NCI-H748 (cell line): ENCODE results near the gene ARHGEF1.
"Not testable (repeated sequence)": the region's sequence is repeated elsewhere in the genome, so short reads cannot be mapped to it uniquely, and the experiment has no call there.

Experiments
- DNase-seq: peaks from one replicate; lab custom pipeline; 2025; ENCODE audit not compliant: unreplicated experiment; lab: John Stamatoyannopoulos, UW

ARHGEF1 gene

DNA sequence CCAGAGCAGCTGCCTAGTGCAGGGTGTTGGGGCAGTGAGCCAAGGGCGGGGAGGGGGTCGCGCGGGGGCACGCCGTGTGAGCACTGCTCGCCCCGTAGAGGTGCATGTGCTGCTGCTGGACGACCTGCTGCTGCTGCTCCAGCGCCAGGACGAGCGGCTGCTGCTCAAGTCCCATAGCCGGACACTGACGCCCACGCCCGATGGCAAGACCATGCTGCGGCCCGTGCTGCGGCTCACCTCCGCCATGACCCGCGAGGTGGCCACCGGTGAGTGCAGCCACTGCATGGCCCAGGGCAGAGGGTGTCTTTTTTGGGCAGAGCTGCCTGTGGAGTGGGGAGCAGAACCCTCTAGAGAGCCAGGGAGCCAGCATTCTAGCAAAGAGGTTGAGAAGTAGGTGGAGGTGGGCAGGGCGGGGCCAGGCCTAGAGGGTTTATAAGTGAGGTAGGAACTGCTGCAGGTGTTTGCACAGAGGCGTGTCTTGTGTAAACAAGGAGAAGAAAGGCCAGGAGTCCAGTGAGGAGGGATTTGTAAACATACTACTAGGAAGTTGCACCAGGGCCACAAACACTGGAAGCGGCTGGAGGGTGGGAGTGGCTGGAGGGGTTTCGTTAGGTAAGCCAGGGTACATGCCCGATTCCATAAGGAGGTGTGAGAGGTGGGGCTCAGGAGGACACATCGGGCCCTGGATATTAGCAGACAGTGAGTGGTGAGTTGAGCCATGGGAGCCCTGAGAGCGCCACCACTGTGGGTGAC is 21.3 kb downstream of the ARHGEF1 start:
- DNase-seq: peak; percentile 100

DNA sequence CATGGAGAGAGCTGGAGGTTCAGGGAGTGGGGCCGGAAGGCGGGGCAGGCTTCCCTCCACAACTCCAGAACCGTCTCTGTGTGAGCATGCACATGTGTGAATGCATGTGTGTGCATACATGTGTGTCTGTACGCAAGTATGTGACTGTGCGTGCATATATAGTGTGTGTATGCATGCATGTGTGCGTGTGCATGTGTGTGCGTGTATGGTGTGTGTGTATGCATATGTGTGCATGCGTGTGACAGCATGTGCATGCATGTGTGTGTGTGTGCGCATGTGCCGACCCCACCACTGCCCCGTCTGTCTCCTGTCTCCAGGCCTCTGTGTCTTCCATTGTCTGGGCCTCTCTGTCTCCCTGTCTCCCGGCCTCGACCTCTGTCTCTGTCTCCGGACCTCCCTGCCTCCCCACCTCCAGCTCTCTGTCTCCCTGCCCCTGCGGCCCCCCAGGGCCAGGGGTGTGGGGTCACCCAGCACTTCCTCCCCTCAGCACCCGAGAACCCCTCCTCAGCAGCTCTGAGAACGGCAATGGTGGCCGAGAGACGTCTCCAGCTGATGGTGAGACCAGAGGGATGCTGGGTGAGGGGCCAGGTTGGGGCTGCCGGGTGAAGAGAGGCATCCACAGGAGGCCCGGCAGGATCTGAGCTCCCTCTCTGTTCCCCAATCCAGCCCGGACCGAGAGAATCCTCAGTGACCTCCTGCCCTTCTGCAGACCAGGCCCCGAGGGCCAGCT is 22.5 kb downstream of the ARHGEF1 start:
- DNase-seq: no peak

DNA sequence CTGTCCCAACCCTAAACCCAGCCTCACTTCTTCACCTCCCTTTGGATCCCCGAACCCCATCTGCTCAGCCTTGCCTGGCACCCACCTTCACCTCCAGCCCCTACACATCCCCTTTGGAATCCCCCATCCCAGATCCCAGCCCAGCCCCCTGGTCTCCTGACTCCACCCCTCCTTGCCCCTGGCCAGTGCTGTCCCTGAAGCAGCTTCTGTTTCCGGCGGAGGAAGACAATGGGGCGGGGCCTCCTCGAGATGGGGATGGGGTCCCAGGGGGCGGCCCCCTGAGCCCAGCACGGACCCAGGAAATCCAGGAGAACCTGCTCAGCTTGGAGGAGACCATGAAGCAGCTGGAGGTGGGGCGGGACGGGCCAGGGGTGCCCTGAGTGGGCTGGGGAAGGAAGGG is 23.3 kb downstream of the ARHGEF1 start:
- DNase-seq: no peak

DNA sequence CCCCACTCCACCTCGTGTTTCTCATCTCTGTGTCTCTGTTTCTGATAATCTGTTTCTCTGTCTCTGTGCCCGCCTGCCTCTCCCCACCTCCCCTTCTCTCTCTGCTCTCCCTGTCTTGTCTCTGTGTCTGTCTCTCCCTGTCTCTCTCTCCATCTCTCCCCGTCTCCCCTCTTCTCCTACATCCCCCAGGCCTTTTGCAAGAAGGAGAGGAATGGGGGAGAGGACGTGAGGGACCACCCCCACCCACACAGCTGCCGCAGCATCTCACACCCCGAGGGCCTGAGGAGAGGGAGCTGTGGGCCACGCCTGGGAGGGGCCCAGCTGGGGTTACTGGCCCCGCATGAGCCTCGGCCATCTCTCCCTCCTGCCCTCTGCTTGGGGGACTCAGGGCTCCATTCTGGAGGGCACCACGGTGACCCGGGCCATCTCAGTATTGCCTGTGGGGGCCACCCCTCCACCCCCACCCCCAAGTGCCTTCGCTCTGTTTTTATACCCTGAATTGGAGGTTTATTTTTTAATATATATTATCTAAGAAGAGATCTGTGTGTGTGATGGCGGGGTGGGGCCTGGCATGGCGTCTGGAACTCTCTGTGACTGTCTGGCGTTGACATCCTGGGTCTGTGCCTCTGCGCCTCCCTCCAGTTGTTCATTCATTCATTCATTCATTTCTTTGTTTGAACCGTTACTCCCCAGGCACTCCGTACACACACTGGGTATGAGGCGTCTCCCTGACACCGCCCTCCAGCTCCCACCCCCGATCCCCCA is 24.1 kb downstream of the ARHGEF1 start:
- DNase-seq: no peak

DNA sequence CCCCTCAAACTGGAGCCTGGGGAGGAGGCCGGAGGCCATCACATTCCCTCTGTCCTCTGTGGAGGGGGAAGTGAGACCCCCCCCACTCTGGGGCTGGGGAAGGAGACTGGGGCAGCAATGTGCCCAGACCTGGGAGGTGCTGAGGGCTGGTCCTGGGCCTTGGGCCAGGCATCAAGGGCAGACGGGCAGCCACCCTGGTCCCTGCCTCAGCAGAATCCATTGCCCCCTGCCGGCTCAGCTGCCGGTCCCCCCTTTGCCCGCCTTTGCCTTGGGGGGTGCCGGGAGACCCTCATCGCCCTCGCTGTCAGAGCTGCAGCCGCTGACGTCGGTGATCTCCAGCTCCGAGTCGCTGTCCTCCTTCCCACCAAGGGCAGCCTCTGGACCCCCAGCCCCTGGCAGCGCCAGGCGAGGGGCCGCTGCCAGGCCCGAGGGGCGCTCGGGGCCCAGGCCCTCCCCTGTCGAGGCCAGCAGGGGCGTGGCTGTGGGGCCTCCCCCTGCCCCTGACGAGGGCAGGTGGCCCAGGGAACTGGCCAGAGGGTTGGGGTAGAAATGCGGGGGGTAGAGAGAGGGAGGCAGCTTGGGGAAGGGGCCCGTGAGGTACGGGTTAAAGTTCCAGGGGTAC is 25.1 kb downstream of the ARHGEF1 start:
- no peak for DNase-seq

DNA sequence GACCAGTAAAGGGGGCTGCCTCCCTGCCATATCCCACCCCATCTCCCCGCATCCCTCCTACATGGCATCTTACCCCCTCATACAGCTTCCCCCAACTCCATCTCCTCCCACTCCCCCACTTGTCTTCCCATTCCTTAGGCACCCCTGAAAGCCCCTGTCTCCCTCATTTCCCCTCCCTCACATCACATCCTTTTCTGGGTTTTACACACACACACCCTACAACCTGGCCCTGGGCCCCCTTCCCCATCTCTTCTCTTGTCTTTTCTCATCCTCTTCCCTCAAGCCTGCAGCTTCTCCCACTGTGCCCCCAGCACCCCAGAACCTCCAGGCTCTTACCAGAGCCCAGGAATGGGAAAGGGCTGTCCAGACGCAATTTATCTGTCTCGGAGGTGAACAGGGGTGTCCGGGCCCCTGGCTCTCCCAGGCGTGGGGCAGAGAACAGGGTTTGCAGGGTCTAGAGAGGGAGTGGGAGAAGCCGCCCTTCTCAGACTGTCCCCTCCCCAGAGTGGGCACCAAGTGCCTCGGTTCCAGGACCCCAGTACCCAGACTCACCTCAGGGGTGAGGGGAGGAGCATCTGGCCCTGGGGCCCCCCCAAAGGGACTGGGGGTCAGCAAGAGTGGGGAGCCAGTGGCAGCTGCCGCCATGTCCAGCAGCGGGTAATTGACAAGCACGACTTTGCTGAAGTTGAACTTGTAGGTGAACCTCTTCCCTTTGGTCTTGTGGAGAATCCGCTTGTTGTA is 25.9 kb downstream of the ARHGEF1 start:
- no peak for DNase-seq

DNA sequence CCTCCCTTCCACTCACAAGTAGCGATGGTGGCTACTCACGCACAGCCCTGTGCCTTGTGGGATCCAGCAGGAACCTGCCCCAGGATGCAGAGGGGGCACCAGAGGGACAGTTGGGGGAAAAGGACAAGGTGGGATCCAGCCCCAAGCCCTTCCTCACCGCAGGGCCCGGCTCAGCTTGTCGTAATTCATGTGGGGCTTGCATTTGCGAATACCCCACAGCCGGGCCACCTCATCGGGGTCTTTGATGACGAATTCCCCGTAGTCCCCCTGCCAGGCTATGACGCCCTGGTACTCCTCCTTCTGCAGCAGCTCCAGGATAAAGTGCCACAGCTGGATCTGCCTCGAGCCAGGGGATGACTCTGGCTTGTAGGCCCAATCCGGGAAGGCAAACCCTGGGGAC is 26.7 kb downstream of the ARHGEF1 start:
- no peak for DNase-seq

DNA sequence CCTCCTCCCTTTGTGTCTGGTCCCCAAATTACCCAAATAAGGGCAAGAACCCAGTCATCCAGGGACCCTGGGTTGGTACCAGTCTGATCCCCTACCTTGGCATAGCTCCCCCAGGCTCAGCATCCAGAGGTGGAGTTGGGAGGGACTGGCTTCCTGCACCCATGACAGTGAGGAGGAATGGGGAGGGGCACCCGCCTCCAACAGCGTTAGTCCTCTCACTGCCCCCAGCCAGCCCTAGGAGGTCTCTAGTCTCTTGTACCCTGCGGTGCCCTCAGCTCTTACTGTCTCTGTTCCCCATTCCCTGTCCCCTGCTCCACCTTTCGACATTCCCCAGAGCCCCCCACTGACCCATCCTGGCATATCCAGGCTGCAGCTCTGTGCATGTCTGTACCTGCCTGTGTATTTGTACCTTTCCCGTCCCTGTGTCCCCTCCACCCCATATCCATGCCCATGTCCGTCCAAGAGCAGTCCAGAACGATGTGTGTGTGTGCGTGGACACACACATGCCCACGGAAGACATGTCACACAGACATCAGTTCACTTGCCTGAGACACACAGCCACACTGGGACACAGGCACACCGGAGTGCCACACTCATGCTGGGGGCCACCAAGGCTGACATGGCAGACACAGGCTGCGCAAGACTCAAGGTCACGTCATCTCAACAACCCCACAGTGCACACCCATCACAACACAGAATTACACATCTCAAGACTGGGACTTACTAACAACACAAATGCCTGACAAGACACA is 27.4 kb downstream of the ARHGEF1 start:
- no peak for DNase-seq

DNA sequence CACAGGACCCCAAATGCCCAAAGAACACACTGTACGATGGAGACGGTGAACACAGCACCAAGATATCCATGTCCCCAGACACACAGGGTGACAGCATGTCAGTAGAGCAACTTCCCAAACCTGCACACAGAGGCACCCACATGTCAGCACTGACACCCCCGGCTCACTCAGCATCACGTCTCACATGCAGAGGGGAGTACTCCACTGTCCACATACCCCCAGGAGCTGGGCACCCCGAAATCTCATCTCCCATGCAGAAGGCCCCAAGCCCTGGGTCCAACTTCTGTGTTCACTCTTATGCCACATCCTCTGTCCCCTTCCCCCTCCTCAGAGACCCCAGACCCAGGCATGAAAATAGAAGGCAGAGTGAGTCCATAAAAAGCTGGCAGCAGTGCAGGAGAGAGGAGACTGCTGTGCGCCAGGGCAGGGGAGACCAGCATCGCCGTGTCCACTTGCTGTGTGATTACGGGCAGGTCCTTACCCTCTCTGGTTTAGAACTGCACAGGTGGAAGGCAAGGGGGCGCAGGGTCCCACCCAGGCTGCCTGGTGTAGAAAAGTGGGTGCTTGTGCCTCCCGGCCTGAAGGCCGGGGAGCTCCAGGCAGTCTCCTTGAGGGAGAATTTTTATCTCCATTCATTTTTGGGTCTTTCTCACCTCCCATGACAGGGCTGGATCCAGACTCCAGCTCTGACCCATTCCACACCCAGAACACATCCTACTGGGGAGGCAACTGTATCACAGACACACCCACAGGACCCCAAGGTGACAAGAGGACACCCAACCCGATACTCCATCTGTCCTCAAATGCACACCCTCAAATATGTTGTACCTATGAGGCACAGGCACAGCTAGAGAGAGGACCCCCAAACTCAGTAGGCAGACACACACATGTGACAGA is 28.3 kb downstream of the ARHGEF1 start:
- no peak for DNase-seq

DNA sequence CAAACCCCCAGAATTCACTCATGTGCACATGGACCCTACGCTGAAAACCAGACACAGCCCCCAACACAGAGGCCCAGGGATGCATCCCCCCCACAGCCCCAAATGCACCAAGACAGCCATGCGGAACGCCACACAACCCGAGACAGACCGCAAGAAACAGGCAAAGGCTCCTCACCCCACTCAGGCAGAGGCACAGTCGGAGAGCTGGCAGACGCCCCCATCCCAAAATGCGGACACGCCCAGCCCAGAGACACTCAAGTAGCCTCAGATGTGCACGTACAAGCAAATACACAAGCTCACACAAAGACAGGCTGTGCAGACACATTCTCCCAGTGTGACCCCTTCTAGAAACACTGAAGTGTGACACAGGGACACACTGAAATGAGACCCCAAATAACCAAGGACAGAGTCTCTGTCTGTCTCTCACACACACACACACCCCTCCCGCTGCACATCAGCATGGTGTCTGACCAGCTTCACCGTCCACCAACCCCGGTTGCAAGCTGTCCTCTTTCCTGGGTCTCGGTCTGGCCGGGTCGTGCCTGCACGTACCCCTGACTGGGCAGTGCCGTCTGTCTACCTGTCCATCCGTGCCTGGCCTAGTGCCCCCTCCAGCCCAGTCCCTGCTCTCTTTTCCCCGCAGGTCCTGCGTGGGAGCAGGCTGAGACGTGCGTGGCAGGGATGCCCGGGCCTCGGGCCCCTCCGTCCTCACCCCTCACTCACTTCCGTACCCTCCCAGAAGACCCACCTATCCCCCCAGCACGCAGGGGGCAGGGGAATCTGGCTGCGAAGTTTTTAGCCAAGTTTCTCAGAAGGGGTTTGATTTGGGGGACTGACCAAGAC is 29.1 kb downstream of the ARHGEF1 start:
- DNase-seq: no peak

DNA sequence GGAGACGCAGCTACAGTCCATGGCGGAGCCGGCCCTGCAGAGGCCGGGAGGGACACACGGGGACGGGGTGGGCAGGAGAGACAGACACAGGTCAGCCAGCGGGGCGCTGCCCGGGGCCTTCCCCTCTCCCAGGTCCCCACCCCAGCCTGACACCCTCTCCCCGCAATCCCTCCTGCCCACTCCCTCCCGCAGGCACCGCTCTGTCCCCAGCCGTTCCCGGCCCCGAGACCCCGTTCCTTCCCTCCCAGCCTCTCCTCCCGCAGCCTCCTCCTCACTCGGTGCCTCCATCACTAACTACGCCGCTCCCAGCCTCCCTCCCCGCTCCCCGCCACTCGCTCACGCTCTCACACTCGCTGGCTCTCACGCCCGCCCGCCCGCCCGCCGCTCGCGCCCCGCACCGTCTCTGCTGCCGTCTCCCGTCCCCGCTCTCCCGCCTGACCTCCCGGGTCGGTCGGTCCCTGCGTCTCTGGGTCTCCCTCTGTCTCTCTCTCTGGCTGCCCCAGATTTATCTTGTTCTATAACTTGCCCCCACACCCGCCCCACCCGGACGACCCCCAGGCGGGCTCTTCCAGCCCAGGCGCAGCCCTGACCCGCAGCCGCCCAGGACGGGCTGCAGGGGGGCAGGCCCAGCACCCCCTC is 30.0 kb downstream of the ARHGEF1 start:
- peak; percentile 29 for DNase-seq

DNA sequence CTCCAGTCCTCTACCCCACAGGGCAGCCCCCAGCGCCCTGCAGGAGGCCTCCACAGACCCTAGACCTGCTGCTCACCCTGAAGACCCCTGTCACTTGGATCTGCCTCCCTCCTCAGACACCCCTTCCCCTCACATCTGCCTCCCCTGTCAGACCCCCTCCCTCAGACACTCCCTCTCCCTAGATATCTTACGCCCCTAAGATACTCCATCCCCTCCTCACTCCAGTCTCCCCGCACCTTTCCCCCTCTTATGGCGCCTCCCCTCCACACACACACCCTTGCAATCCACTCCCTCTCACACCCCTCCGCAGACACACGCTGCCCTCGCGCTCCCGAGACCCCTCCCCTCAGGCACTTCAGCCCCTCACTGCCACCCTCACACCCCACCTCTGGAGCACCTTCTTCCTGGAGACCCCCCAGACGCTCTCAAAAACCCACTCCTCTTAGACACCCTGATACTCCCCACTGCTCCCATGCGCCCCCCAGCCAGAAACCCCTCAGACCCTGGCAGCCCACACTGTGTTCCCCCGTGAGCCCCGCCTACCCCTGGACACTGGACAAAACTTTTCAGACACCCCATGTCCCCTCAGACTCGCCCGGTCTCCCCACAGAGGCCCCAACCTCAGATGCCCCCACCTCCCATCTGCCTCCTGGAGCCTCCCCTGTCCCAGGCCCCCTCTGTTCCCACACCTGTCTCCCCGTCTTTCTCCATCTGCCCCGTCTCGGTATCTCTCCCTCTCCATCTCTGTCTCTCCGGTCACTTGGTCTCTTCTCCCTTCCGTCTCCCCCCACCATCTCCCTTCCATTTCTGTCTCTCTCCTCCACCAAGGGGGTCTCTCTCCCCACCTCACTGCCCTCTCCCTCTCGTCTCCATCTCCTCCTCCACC is 30.8 kb downstream of the ARHGEF1 start:
- peak; percentile 22 for DNase-seq

DNA sequence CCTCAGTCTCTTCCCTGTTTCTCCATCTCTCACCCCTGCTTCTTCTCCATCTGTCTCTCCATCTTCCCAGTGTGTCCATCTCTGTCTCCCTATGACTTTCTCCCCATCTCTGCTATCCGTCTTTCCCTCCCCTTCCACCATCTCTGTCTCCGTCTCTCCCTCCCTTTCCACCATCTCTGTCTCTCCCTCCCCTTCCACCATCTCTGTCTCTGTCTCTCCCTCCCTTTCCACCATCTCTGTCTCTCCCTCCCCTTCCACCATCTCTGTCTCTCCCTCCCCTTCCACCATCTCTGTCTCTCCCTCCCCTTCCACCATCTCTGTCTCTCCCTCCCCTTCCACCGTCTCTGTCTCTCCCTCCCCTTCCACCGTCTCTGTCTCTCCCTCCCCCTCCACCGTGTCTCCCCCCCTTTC is 31.4 kb downstream of the ARHGEF1 start:
- not testable (repeated sequence) for DNase-seq

DNA sequence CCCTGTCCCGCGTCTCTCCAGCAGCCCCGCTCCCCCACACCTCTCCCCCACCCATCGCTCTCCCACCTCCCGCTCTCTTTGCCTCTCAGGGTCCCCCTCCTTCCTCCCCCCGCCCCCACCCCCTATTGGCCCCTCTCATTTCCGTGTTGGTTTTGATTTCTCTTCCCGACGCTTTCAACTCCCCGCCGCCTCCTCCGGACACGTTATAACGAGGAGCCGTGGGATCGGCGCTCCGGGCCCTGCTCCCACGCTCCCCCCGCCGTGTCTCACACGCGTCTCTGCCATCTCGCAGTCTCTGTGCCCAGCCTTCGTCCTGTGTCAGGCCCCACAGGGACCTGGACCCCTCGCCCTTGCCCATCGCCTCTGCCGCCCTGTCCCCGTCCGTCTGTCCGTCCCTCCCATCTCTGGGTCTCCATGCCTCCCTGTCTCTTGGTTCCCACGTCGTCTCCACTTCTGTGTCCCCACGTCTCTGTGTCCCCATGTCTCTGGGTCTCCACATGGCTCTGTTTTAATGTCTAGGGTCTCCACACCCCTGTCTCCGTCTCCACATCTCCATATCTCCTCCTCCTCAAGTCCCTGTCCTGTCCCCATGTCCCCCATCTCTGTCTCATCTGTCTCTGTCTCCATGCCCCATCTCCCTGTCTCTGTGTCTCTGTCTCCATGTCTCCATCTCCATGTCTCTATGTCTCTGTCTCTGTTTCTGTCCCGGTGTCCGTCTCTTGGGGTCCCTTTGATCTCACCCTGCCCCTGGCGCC is 32.2 kb downstream of the ARHGEF1 start:
- no peak for DNase-seq

DNA sequence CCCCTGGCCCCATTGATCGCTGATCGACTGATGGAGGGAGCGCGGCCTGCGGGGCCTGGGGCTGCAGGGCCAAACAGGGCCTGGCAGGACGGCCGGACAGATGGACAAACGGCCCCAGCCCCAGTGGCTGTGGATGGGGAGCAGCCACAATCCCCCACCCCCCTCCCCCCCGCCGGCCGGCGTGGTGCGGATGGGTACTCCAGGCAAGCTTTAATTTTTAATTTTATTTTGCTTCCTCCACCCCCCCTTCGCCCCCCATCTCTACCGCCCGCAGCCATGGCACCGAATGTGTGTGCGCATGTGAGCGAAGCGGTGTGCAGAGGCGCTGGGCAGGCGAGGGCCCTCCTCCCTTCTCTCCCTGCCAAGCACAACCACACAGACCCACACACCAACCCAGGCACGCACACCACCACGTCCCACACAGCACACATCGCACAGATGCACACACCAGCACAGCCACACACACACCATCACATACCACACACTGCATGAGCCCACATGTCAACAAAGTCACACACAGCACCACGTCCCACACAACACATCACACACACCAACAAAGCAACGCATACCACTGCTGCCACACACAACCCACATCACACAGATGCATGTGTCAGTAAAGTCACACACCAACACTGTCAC is 32.9 kb downstream of the ARHGEF1 start:
- no peak for DNase-seq
